Measurements from ENCODE around the gene LHFPL2. TPM values are rescaled to one million over a fixed set of nuclear protein-coding genes. Genes with fewer than 3 reads are reported as not detected.

LHFPL2 gene
- total RNA-seq, 1 experiment from 2014 or later = 17.9 TPM

DNA sequence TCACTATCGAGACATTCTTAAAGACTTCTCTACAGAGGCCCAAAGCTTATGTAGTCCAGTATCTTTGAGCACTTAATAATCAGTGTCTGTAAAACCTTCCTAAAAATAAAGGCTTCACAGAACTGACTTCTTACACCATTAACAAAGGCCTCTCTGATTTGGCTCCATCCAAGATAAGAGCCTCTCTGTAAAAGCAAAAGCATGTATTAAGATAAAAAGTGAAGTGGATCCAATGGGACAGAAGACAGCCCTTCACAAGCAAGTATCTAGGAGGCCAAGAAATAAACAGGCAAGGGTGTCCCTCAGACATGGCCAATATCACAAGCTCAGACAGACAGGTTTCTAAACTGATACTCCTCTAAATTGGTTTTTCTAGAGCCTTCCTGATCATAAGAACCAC, 11.9 kb downstream of the LHFPL2 start:
- no TSS peak for BruUV-seq (replicated peaks)
- H3K9me3 ChIP-seq (ENCODE audit: control insufficient read depth in 1 of 2, insufficient read depth in 1 of 2, low read depth in 1 of 2, low read length in 2 of 2) = no peaks in the 10 kb centered on the region
- H3K79me2 ChIP-seq (ENCODE audit: insufficient read depth, low read length) = peaks cover 51% of the 10 kb centered on the region
- H3K36me3 ChIP-seq (ENCODE audit: control insufficient read depth in 1 of 2, insufficient read depth in 2 of 2, low read length in 2 of 2) = peaks cover 0 to 14% of the 10 kb centered on the region in 2 experiments; a peak in 1 of 4 replicates
- ChIA-PET CTCF (no interaction called here), RAD21 (ENCODE audit: low non-redundant PET in 1 of 2, low total read pairs in 2 of 2, uncharacterized antibody in 2 of 2, unreplicated experiment in 2 of 2) (no interaction called here), POLR2A (no interaction called here)
- H3K9me2 ChIP-seq (ENCODE audit: insufficient read depth) = no peaks in the 10 kb centered on the region
- H2AFZ ChIP-seq (ENCODE audit: low read depth, low read length, poor library complexity, severe bottlenecking) = no peak overlapping the region
- TF ChIP-seq POLR2A (IDR thresholded peaks at IDR 0.05; ENCODE audit: borderline replicate concordance, extremely low read depth, insufficient read depth, insufficient read length) (no peak), FOSL1 (IDR thresholded peaks at IDR 0.05; ENCODE audit: low read depth) (no peak), ZNF274 (IDR thresholded peaks at IDR 0.05; ENCODE audit: low read depth, low read length) (no peak), EZH2 (IDR thresholded peaks at IDR 0.05) (no peak), RAD21 (IDR thresholded peaks at IDR 0.05; ENCODE audit: low read depth) (no peak), YY1 (IDR thresholded peaks at IDR 0.05; ENCODE audit: extremely low read depth, insufficient replicate concordance, low read depth, low read length) (no peak), TCF7L2 (IDR thresholded peaks at IDR 0.05; ENCODE audit: borderline replicate concordance, extremely low read depth, insufficient read depth, insufficient read length) (no peak)
- TF ChIP-seq, protein P1, sequence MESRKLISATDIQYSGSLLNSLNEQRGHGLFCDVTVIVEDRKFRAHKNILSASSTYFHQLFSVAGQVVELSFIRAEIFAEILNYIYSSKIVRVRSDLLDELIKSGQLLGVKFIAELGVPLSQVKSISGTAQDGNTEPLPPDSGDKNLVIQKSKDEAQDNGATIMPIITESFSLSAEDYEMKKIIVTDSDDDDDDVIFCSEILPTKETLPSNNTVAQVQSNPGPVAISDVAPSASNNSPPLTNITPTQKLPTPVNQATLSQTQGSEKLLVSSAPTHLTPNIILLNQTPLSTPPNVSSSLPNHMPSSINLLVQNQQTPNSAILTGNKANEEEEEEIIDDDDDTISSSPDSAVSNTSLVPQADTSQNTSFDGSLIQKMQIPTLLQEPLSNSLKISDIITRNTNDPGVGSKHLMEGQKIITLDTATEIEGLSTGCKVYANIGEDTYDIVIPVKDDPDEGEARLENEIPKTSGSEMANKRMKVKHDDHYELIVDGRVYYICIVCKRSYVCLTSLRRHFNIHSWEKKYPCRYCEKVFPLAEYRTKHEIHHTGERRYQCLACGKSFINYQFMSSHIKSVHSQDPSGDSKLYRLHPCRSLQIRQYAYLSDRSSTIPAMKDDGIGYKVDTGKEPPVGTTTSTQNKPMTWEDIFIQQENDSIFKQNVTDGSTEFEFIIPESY (IDR thresholded peaks at IDR 0.05; ENCODE audit: extremely low read depth, insufficient replicate concordance, low read length) = no peak
- no peak overlapping the region for H3K4me3 ChIP-seq (replicated peaks in 1 of 2; ENCODE audit: low read depth in 1 of 2, low read length in 2 of 2)
- H3K4me2 ChIP-seq (ENCODE audit: low read length) = no peak overlapping the region
- no peaks in the 10 kb centered on the region for H3K27me3 ChIP-seq (ENCODE audit: insufficient read depth, low read length)
- H4K20me1 ChIP-seq (ENCODE audit: insufficient read depth) = no peaks in the 10 kb centered on the region
- ATAC-seq = no peak
- peaks cover 0 to 12% of the 10 kb centered on the region in 2 experiments; a peak in 2 of 4 replicates for H3K4me1 ChIP-seq (ENCODE audit: control insufficient read depth in 1 of 2, insufficient read depth in 2 of 2, low read length in 2 of 2)
- no peak overlapping the region for H3K27ac ChIP-seq (ENCODE audit: low read depth, low read length)
- no peak for DNase-seq (ENCODE audit: low read depth, low spot score)
- intact Hi-C loops (cut with micrococcal nuclease) = no loop called here
- no peak overlapping the region for H3K9ac ChIP-seq (ENCODE audit: low read length)
